ENCODE results near the gene IFNA10. TPM values are rescaled to one million over a fixed set of nuclear protein-coding genes. Genes with fewer than 3 reads are reported as not detected.

Gene IFNA10
- total RNA-seq = not detected in 2 replicates

DNA sequence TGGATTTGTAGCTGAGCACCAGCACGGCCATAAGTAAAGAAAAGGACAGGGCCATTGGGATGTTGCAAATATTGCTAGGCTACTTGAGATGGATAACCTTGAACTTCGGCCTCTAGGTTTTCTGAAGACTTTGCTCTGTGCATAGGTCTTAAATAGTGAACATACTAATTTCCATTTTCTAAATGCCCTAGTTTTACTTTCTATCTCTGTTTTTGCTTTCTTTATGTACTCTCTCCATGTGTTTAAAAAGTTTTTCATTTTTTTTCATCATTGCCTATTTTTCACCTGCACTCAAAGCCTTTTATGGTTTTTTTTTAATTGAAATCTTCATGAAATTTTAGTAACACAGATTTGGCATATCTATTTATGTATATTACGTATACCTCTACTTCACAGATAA lies at the start of gene IFNA10:
IFNA10 (minus strand) TSS at position 101 of the 400 bp plus-strand sequence; CDS start at position 55, 46 bp downstream.

DNA sequence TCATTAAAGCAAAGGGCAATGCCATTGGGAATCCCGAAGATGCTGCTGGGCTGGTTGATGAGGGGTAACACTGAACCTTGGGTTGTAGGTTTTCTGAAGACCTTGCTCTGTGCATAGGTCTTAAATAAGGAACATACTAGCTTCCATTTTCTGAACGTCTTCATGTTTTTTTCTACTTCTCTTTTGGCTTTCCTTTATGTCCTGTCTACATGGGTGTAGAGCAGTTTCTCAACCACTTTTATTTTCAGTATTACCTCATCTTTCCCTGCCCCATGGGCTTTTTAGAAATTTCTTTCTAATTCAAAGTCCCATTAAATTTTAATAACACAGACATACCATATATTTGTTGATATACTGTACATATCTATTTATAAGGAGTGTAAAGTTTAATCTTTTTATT lies 33.0 kb upstream of the IFNA10 start, which contains the start of gene IFNA14:
IFNA14 (minus strand) TSS at position 95 of the 400 bp plus-strand sequence; CDS start at position 25, 70 bp downstream.

DNA sequence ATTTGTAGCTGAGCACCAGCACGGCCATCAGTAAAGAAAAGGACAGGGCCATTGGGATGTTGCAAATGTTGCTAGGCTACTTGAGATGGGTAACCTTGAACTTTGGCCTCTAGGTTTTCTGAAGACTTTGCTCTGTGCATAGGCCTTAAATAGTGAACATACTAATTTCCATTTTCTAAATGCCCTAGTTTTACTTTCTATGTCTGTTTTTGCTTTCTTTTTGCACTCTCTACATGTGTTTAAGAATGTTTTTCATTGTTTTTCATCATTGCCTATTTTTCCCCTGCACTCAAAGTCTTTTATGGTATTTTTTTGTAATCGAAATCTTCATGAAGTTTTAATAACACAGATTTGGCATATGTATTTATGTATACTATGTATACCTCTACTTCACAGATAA lies 21.2 kb upstream of the IFNA10 start, which contains the start of gene IFNA17:
IFNA17 (minus strand) TSS at position 101 of the 400 bp plus-strand sequence; CDS start at position 52, 49 bp downstream.

DNA sequence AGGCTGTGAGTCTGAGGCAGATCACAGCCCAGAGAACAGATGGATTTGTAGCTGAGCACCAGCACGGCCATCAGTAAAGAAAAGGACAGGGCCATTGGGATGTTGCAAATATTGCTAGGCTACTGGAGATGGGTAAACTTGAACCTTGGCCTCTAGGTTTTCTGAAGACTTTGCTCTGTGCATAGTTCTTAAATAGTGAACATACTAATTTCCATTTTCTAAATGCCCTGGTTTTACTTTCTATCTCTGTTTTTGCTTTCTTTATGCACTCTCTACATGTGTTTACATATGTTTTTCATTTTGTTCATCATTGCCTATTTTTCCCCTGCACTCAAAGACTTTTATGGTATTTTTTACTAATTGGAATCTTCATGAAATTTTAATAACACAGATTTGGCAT lies 10.3 kb upstream of the IFNA10 start, which contains the start of gene IFNA16:
IFNA16 (minus strand) TSS at position 101 of the 400 bp plus-strand sequence; CDS start at position 95, 6 bp downstream.

DNA sequence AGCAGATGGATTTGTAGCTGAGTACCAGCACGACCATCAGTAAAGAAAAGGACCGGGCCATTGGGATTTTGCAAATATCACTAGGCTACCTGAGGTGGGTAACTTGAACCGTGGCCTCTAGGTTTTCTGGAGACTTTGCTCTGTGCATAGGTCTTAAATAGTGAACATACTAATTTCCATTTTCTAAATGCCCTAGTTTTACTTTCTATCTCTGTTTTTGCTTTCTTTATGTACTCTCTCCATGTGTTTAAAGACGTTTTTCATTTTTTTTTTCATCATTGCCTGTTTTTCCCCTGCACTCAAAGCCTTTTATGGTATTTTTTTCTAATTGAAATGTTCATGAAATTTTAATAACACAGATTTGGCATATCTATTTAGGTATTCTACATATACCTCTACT lies 4.8 kb downstream of the IFNA10 start, which contains the start of gene IFNA7:
IFNA7 (minus strand) TSS at position 101 of the 400 bp plus-strand sequence; CDS start at position 61, 40 bp downstream.

DNA sequence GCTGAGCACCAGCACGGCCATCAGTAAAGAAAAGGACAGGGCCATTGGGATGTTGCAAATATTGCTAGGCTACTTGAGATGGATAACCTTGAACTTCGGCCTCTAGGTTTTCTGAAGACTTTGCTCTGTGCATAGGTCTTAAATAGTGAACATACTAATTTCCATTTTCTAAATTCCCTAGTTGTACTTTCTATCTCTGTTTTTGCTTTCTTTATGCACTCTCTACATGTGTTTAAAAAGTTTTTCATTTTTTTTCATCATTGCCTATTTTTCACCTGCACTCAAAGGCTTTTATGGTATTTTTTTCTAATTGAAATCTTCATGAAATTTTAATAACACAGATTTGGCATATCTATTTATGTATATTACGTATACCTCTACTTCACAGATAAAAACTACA lies 19.5 kb downstream of the IFNA10 start, which contains the start of gene IFNA4:
IFNA4 (minus strand) TSS at position 101 of the 400 bp plus-strand sequence; CDS start at position 45, 56 bp downstream.

DNA sequence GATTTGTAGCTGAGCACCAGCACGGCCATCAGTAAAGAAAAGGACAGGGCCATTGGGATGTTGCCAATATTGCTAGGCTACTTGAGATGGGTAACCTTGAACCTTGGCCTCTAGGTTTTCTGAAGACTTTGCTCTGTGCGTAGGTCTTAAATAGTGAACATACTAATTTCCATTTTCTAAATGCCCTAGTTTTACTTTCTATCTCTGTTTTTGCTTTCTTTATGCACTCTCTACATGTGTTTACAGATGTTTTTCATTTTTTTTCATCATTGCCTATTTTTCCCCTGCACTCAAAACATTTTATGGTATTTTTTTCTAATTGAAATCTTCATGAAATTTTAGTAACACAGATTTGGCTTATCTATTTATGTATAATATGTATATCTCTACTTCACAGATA lies 40.4 kb downstream of the IFNA10 start, which contains the start of gene IFNA21:
IFNA21 (minus strand) TSS at position 101 of the 400 bp plus-strand sequence; CDS start at position 53, 48 bp downstream.

Small RNA genes within 50 kb of the gene (small RNA-seq; reads per million reads assigned to genes)
- gene RF00019 = not detected

Other genes starting within 250 kb of the IFNA10 start
- 25.9 and 30.0 TPM in 2 replicates for gene HACD4, start 175.5 kb downstream of the IFNA10 start, total RNA-seq
- gene IFNB1, start 129.2 kb downstream of the IFNA10 start, total RNA-seq = not detected in 2 replicates
- gene IFNW1, start 65.3 kb downstream of the IFNA10 start, total RNA-seq = not detected in 2 replicates
- not detected in 2 replicates for gene IFNA21, start 40.5 kb downstream of the IFNA10 start, total RNA-seq
- gene IFNA4, start 19.6 kb downstream of the IFNA10 start, total RNA-seq = not detected in 2 replicates
- gene IFNA7, start 4.9 kb downstream of the IFNA10 start, total RNA-seq = not detected in 2 replicates
- gene IFNA16, start 10.2 kb upstream of the IFNA10 start, total RNA-seq = not detected in 2 replicates
- gene IFNA17, start 21.1 kb upstream of the IFNA10 start, total RNA-seq = not detected in 2 replicates
- not detected in 2 replicates for gene IFNA14, start 32.9 kb upstream of the IFNA10 start, total RNA-seq
- not detected in 2 replicates for gene IFNA5, start 98.2 kb upstream of the IFNA10 start, total RNA-seq
- gene KLHL9, start 128.3 kb upstream of the IFNA10 start, total RNA-seq = 34.2 and 43.8 TPM in 2 replicates
- not detected in 2 replicates for gene IFNA6, start 143.7 kb upstream of the IFNA10 start, total RNA-seq
- gene IFNA13, start 160.9 kb upstream of the IFNA10 start, total RNA-seq = under 0.01 TPM in 1 of 2 replicates, not detected in the other
- gene IFNA2, start 178.3 kb upstream of the IFNA10 start, total RNA-seq = not detected in 2 replicates
- gene IFNA8, start 202.0 kb upstream of the IFNA10 start, total RNA-seq = not detected in 2 replicates
- not detected in 2 replicates for gene IFNA1, start 233.3 kb upstream of the IFNA10 start, total RNA-seq

Measured in placental epithelial cell (primary cell).